Loucy (cell line): Measurements from ENCODE around the gene ATF7.

Source experiments
- CTCF ChIP-seq: fragments of 200-600 bp; sonication (generic); conservative IDR thresholded peaks from 2 replicates; pipeline ENCODE4 v1.5.1; 2014; ENCODE audit warnings: mild to moderate bottlenecking, antibody characterized with exemption, low read length
- EZH2phosphoT487 ChIP-seq: fragments of 200-600 bp; IDR thresholded peaks from 2 replicates; pipeline ENCODE4 v1.6.1; 2018; ENCODE audit warnings: antibody characterized with exemption, mild to moderate bottlenecking, moderate library complexity, borderline replicate concordance

GRCh38 chr12:53578783-53579182, 47.4 kb downstream of the ATF7 start:
- no peak for TF ChIP-seq CTCF
- TF ChIP-seq EZH2phosphoT487: no peak
